Measurements from ENCODE around the gene FIBCD1. TPM values are rescaled to one million over a fixed set of nuclear protein-coding genes. Genes with fewer than 3 reads are reported as not detected.

FIBCD1 gene
- total and polyA plus RNA-seq, 9 donors, result 0.04 to 0.13 (median 0.08) TPM; not detected in 5

GRCh38 chr9:130930804-130931349 is 8.2 kb downstream of the FIBCD1 start:
- H3K4me1 ChIP-seq (ENCODE audit: control insufficient read depth, insufficient read depth, low read length), result peaks cover 18% of the 10 kb centered on the region
- H3K9me3 ChIP-seq (replicated peaks; ENCODE audit: control insufficient read depth, low read depth, low read length), result no peaks in the 10 kb centered on the region
- no peaks in the 10 kb centered on the region for H3K36me3 ChIP-seq (ENCODE audit: control insufficient read depth, insufficient read depth, low read length)
- H3K27ac ChIP-seq (ENCODE audit: low read length), result no peak overlapping the region
- 95% methylated on average over 7 of the region's 15 CpGs for WGBS (ENCODE audit: insufficient coverage)
- H3K27me3 ChIP-seq (ENCODE audit: control insufficient read depth, insufficient read depth, low read length), result peaks cover 46% of the 10 kb centered on the region
- no peak overlapping the region for H3K4me3 ChIP-seq (ENCODE audit: low read length)
- no peak for DNase-seq

GRCh38 chr9:130930132-130930803 is 8.8 kb downstream of the FIBCD1 start:
- peaks cover 43% of the 10 kb centered on the region for H3K27me3 ChIP-seq (ENCODE audit: control insufficient read depth, insufficient read depth, low read length)
- peaks cover 14% of the 10 kb centered on the region for H3K4me1 ChIP-seq (ENCODE audit: control insufficient read depth, insufficient read depth, low read length)
- H3K9me3 ChIP-seq (replicated peaks; ENCODE audit: control insufficient read depth, low read depth, low read length), result no peaks in the 10 kb centered on the region
- H3K4me3 ChIP-seq (ENCODE audit: low read length), result no peak overlapping the region
- H3K27ac ChIP-seq (ENCODE audit: low read length), result no peak overlapping the region
- 88% methylated on average over 16 of the region's 23 CpGs for WGBS (ENCODE audit: insufficient coverage)
- no peaks in the 10 kb centered on the region for H3K36me3 ChIP-seq (ENCODE audit: control insufficient read depth, insufficient read depth, low read length)
- no peak for DNase-seq

GRCh38 chr9:130929571-130930038 is 9.4 kb downstream of the FIBCD1 start:
- H3K4me1 ChIP-seq (ENCODE audit: control insufficient read depth, insufficient read depth, low read length), result peaks cover 14% of the 10 kb centered on the region
- H3K27me3 ChIP-seq (ENCODE audit: control insufficient read depth, insufficient read depth, low read length), result peaks cover 40% of the 10 kb centered on the region
- WGBS (ENCODE audit: insufficient coverage), result 82% methylated on average over 36 of the region's 36 CpGs
- no peaks in the 10 kb centered on the region for H3K36me3 ChIP-seq (ENCODE audit: control insufficient read depth, insufficient read depth, low read length)
- H3K9me3 ChIP-seq (replicated peaks; ENCODE audit: control insufficient read depth, low read depth, low read length), result no peaks in the 10 kb centered on the region
- H3K27ac ChIP-seq (ENCODE audit: low read length), result no peak overlapping the region
- no peak for DNase-seq
- no peak overlapping the region for H3K4me3 ChIP-seq (ENCODE audit: low read length)

- Histone ChIP-seq H3K27me3 (ENCODE audit: control insufficient read depth, insufficient read depth, low read length) (peaks cover 35% of the 10 kb centered on the region), H3K4me3 (ENCODE audit: low read length) (no peak overlapping the region), H3K4me1 (ENCODE audit: control insufficient read depth, insufficient read depth, low read length) (peaks cover 14% of the 10 kb centered on the region), H3K27ac (ENCODE audit: low read length) (no peak overlapping the region), H3K36me3 (ENCODE audit: control insufficient read depth, insufficient read depth, low read length) (no peaks in the 10 kb centered on the region), H3K9me3 (replicated peaks; ENCODE audit: control insufficient read depth, low read depth, low read length) (no peaks in the 10 kb centered on the region)
- WGBS (ENCODE audit: insufficient coverage), result 36% methylated on average over 5 of the region's 14 CpGs
- DNase-seq, result no peak
Observed at GRCh38 chr9:130927995-130928900, 10.8 kb downstream of the FIBCD1 start.

- Histone ChIP-seq H3K27ac (ENCODE audit: low read length) (no peak overlapping the region), H3K4me1 (ENCODE audit: control insufficient read depth, insufficient read depth, low read length) (peaks cover 6% of the 10 kb centered on the region), H3K4me3 (ENCODE audit: low read length) (no peak overlapping the region), H3K36me3 (ENCODE audit: control insufficient read depth, insufficient read depth, low read length) (no peaks in the 10 kb centered on the region), H3K27me3 (ENCODE audit: control insufficient read depth, insufficient read depth, low read length) (peaks cover 34% of the 10 kb centered on the region), H3K9me3 (replicated peaks; ENCODE audit: control insufficient read depth, low read depth, low read length) (no peaks in the 10 kb centered on the region)
- WGBS (ENCODE audit: insufficient coverage), result 77% methylated on average over 7 of the region's 10 CpGs
- DNase-seq, result no peak
Observed at GRCh38 chr9:130927338-130927737, 11.7 kb downstream of the FIBCD1 start.

GRCh38 chr9:130925050-130925678 is 13.9 kb downstream of the FIBCD1 start:
- peaks cover 18% of the 10 kb centered on the region for H3K4me1 ChIP-seq (ENCODE audit: control insufficient read depth, insufficient read depth, low read length)
- no peaks in the 10 kb centered on the region for H3K36me3 ChIP-seq (ENCODE audit: control insufficient read depth, insufficient read depth, low read length)
- whole genome bisulfite sequencing (ENCODE audit: insufficient coverage), result 76% methylated on average over 13 of the region's 19 CpGs
- H3K27me3 ChIP-seq (ENCODE audit: control insufficient read depth, insufficient read depth, low read length), result peaks cover 45% of the 10 kb centered on the region
- no peak overlapping the region for H3K27ac ChIP-seq (ENCODE audit: low read length)
- no peaks in the 10 kb centered on the region for H3K9me3 ChIP-seq (replicated peaks; ENCODE audit: control insufficient read depth, low read depth, low read length)
- H3K4me3 ChIP-seq (ENCODE audit: low read length), result no peak overlapping the region
- DNase-seq, result no peak

GRCh38 chr9:130924448-130924788 is 14.6 kb downstream of the FIBCD1 start:
- no peak overlapping the region for H3K4me3 ChIP-seq (ENCODE audit: low read length)
- H3K9me3 ChIP-seq (replicated peaks; ENCODE audit: control insufficient read depth, low read depth, low read length), result no peaks in the 10 kb centered on the region
- DNase-seq, result no peak
- 76% methylated on average over 10 of the region's 10 CpGs for whole genome bisulfite sequencing (ENCODE audit: insufficient coverage)
- H3K36me3 ChIP-seq (ENCODE audit: control insufficient read depth, insufficient read depth, low read length), result no peaks in the 10 kb centered on the region
- H3K27me3 ChIP-seq (ENCODE audit: control insufficient read depth, insufficient read depth, low read length), result peaks cover 49% of the 10 kb centered on the region
- H3K4me1 ChIP-seq (ENCODE audit: control insufficient read depth, insufficient read depth, low read length), result peaks cover 18% of the 10 kb centered on the region
- no peak overlapping the region for H3K27ac ChIP-seq (ENCODE audit: low read length)

GRCh38 chr9:130923611-130924447 is 15.2 kb downstream of the FIBCD1 start:
- no peak overlapping the region for H3K4me3 ChIP-seq (ENCODE audit: low read length)
- no peak for DNase-seq
- H3K9me3 ChIP-seq (replicated peaks; ENCODE audit: control insufficient read depth, low read depth, low read length), result no peaks in the 10 kb centered on the region
- H3K27ac ChIP-seq (ENCODE audit: low read length), result no peak overlapping the region
- peaks cover 18% of the 10 kb centered on the region for H3K4me1 ChIP-seq (ENCODE audit: control insufficient read depth, insufficient read depth, low read length)
- peaks cover 54% of the 10 kb centered on the region for H3K27me3 ChIP-seq (ENCODE audit: control insufficient read depth, insufficient read depth, low read length)
- WGBS (ENCODE audit: insufficient coverage), result 82% methylated on average over 40 of the region's 42 CpGs
- no peaks in the 10 kb centered on the region for H3K36me3 ChIP-seq (ENCODE audit: control insufficient read depth, insufficient read depth, low read length)

GRCh38 chr9:130922893-130923610 is 16.0 kb downstream of the FIBCD1 start:
- peaks cover 15% of the 10 kb centered on the region for H3K4me1 ChIP-seq (ENCODE audit: control insufficient read depth, insufficient read depth, low read length)
- no peaks in the 10 kb centered on the region for H3K9me3 ChIP-seq (replicated peaks; ENCODE audit: control insufficient read depth, low read depth, low read length)
- H3K27ac ChIP-seq (ENCODE audit: low read length), result no peak overlapping the region
- no peaks in the 10 kb centered on the region for H3K36me3 ChIP-seq (ENCODE audit: control insufficient read depth, insufficient read depth, low read length)
- H3K27me3 ChIP-seq (ENCODE audit: control insufficient read depth, insufficient read depth, low read length), result peaks cover 59% of the 10 kb centered on the region
- H3K4me3 ChIP-seq (ENCODE audit: low read length), result no peak overlapping the region
- WGBS (ENCODE audit: insufficient coverage), result 66% methylated on average over 15 of the region's 16 CpGs
- DNase-seq, result no peak

Measured in muscle of leg (tissue), 11 donors.